Smooth muscle cell (in vitro differentiated cells): Measurements from ENCODE around the gene RCOR1. TPM values are rescaled to one million over a fixed set of nuclear protein-coding genes. Genes with fewer than 3 reads are reported as not detected.
"Not testable (repeated sequence)": the region's sequence is repeated elsewhere in the genome, so short reads cannot be mapped to it uniquely, and the experiment has no call there.

ENCODE experiments used
- DNase-seq: peaks from one replicate; lab custom pipeline; 2025; ENCODE audit not compliant: unreplicated experiment; lab: John Stamatoyannopoulos, UW
- H2AFZ ChIP-seq: fragments of 200-600 bp; sonication (generic); 2 replicates; pipeline ENCODE4 v1.6.0; 2016; ENCODE audit warnings: antibody characterized with exemption, low read depth, mild to moderate bottlenecking
- H3F3A ChIP-seq: fragments of 200-600 bp; sonication (generic); 2 replicates; pipeline ENCODE4 v1.6.0; 2017; ENCODE audit warnings: antibody characterized with exemption, low read depth
- H3K27ac ChIP-seq: fragments of 200-600 bp; sonication (generic); 2 replicates; pipeline ENCODE4 v1.5.1; 2016; ENCODE audit warnings: low read depth, mild to moderate bottlenecking
- H3K27me3 ChIP-seq: fragments of 200-600 bp; sonication (generic); 2 replicates; pipeline ENCODE4 v1.6.1; 2016; ENCODE audit warnings: low read depth, mild to moderate bottlenecking
- H3K36me3 ChIP-seq: fragments of 200-600 bp; sonication (generic); 2 replicates; pipeline ENCODE4 v1.5.1; 2016; ENCODE audit warnings: low read depth
- H3K4me1 ChIP-seq: fragments of 200-600 bp; sonication (generic); 2 replicates; pipeline ENCODE4 v1.5.1; 2016; ENCODE audit warnings: low read depth
- H3K4me2 ChIP-seq: fragments of 200-600 bp; sonication (generic); 2 replicates; pipeline ENCODE4 v1.6.0; 2016; ENCODE audit warnings: mild to moderate bottlenecking
- H3K4me3 ChIP-seq: fragments of 200-600 bp; sonication (generic); 2 replicates; pipeline ENCODE4 v1.5.1; 2016; ENCODE audit warnings: mild to moderate bottlenecking
- H3K79me2 ChIP-seq: fragments of 200-600 bp; sonication (generic); 2 replicates; pipeline ENCODE4 v1.6.0; 2016; ENCODE audit warnings: low read depth, mild to moderate bottlenecking
- H3K9ac ChIP-seq: fragments of 200-600 bp; sonication (generic); 2 replicates; pipeline ENCODE4 v1.6.0; 2016; ENCODE audit warnings: low read depth
- H3K9me3 ChIP-seq: fragments of 200-600 bp; sonication (generic); replicated peaks from 2 replicates; pipeline ENCODE4 v1.5.1; 2016; ENCODE audit warnings: low read depth
- H4K20me1 ChIP-seq: fragments of 200-600 bp; sonication (generic); 2 replicates; pipeline ENCODE4 v1.6.0; 2016; ENCODE audit warnings: low read depth
- CTCF ChIP-seq: fragments of 200-600 bp; sonication (generic); IDR thresholded peaks from 2 replicates; pipeline ENCODE4 v1.5.1; 2017; ENCODE audit warnings: borderline replicate concordance, mild to moderate bottlenecking, antibody characterized with exemption; ENCODE audit not compliant: insufficient read depth, poor library complexity, severe bottlenecking
- WGBS: methylation state at CpG from one replicate; pipeline ENCODE4 v1.1.7; 2016; ENCODE audit warnings: low lambda C conversion rate; 5-methylcytosine and 5-hydroxymethylcytosine counted together
- polyA plus RNA-seq: library from polyadenylated mRNA; unstranded; fragments of >200 nt; fragmentation: Nextera tagmentation; extraction: Ambion mirVana; gene quantifications from 2 replicates; pipeline ENCODE4 v1.2.1, GENCODE V29; 2016
- total RNA-seq: library from RNA; depleted of rRNA; stranded (reverse); fragments of >200 nt; gene quantifications from 2 replicates; pipeline ENCODE4 v1.2.3, GENCODE V29; 2014

RCOR1 gene
- total and polyA plus RNA-seq, 2 experiments from 2014 or later = 4.4 to 29.3 TPM

DNA sequence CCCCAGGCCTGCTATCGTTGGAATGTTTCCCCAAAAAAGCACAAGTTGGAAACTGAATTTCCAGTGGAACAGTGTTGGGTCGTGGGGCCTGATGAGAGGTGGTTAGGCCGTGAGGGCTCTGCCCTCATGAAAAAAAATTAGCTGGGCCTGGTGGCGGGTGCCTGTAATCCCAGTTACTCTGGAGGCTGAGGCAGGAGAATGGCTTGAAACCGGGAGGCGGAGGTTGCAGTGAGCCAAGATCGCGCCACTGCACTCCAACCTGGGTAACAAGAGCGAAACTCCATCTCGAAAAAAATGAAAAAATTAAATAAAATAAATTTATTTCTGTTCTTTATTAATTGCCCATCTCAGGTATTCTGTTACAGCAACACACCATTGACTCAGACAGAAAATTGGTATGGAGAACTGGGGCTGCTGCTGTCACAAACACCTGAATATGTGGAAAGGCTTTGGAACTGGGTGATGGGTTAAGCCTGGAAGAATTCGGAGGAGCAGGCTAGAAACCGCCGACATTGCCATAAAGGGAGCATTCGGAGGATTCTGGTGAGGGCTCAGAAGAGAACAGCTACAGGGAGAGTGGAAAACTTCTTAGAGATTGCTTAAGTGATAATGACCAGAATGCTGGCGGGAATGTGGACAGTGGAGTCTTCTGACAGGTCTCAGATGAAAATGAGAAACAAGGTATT is 17.1 kb upstream of the RCOR1 start:
- Histone ChIP-seq H3K4me3 (no peak overlapping the region), H3K79me2 (no peaks in the 10 kb centered on the region), H3K9me3 (no peaks in the 10 kb centered on the region), H2AFZ (peak overlapping the region; percentile 68), H4K20me1 (no peaks in the 10 kb centered on the region), H3K4me2 (peak overlapping the region; percentile 71), H3K36me3 (no peaks in the 10 kb centered on the region), H3K4me1 (peaks cover 13% of the 10 kb centered on the region), H3K27ac (peak overlapping the region; percentile 58), H3K9ac (no peak overlapping the region), H3K27me3 (no peaks in the 10 kb centered on the region), H3F3A (peaks cover 41% of the 10 kb centered on the region)
- 39% methylated on average over 15 of the region's 15 CpGs for WGBS
- no peak for DNase-seq
- no peak for TF ChIP-seq CTCF

DNA sequence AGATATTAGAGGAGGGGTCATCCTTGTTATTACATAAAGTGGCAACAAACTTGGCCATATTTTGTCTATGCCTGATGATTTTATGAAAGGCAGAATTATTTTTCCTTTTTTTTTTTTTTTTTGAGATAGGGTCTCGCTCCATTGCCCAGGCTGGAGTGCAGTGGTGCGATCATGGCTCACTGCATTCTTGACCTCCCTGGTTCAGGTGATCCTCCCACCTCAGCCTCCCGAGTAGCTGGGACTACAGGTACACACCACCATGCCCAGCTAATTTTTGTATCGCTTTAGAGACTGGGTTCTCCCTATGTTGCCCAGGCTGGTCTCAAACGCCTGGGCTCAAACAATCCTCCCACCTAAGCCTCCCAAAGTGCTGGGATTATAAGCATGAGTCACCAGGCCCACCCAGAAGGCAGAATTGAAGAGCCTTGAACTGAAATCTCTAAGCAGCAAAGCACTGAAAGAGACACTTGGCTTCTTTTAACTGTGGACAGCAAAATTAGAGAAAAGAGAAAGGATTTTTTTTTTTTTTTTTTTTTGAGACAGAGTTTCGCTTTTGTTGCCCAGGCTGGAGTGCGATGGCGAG is 16.5 kb upstream of the RCOR1 start:
- Histone ChIP-seq H3K27ac (peak overlapping the region; percentile 58), H3K4me2 (peak overlapping the region; percentile 71), H3F3A (peaks cover 47% of the 10 kb centered on the region), H3K4me1 (peaks cover 13% of the 10 kb centered on the region)
- not testable (repeated sequence) for H3K9me3 ChIP-seq, H3K4me3 ChIP-seq, H3K27me3 ChIP-seq, H3K9ac ChIP-seq, H3K36me3 ChIP-seq, DNase-seq, H3K79me2 ChIP-seq, H4K20me1 ChIP-seq, H2AFZ ChIP-seq
- WGBS = 74% methylated on average over 8 of the region's 8 CpGs

GRCh38 chr14:102578821-102579220 is 13.6 kb upstream of the RCOR1 start:
- Histone ChIP-seq H3K4me2 (no peak overlapping the region), H3K27me3 (no peaks in the 10 kb centered on the region), H3K79me2 (no peaks in the 10 kb centered on the region), H3F3A (peaks cover 42% of the 10 kb centered on the region), H3K9ac (no peak overlapping the region), H3K4me1 (peaks cover 13% of the 10 kb centered on the region), H3K9me3 (no peaks in the 10 kb centered on the region), H3K27ac (peak overlapping the region; percentile 84), H2AFZ (no peak overlapping the region), H3K4me3 (no peak overlapping the region), H3K36me3 (no peaks in the 10 kb centered on the region), H4K20me1 (no peaks in the 10 kb centered on the region)
- WGBS = 85% methylated on average over 7 of the region's 7 CpGs
- no peak for DNase-seq
- no peak for TF ChIP-seq CTCF

- WGBS = 34% methylated on average over 19 of the region's 19 CpGs
Observed at GRCh38 chr14:102579696-102580549, 12.5 kb upstream of the RCOR1 start.

More at GRCh38 chr14:102579696-102580549, 12.5 kb upstream of the RCOR1 start:
- H3K9ac ChIP-seq = peak overlapping the region; percentile 17
- no peaks in the 10 kb centered on the region for H3K36me3 ChIP-seq
- no peaks in the 10 kb centered on the region for H4K20me1 ChIP-seq
- H3K4me1 ChIP-seq = peaks cover 10% of the 10 kb centered on the region
- H3K27ac ChIP-seq = peak overlapping the region; percentile 84
- no peaks in the 10 kb centered on the region for H3K27me3 ChIP-seq
- peaks cover 34% of the 10 kb centered on the region for H3F3A ChIP-seq
- no peak overlapping the region for H3K4me3 ChIP-seq
- DNase-seq = no peak
- H2AFZ ChIP-seq = no peak overlapping the region
- no peaks in the 10 kb centered on the region for H3K9me3 ChIP-seq
- peak overlapping the region; percentile 44 for H3K4me2 ChIP-seq
- TF ChIP-seq CTCF = no peak
- no peaks in the 10 kb centered on the region for H3K79me2 ChIP-seq
